ENCODE data around the gene MITF. TPM values are rescaled to one million over a fixed set of nuclear protein-coding genes. Genes with fewer than 3 reads are reported as not detected.

Gene MITF
- total RNA-seq, 1 experiment from 2014 or later, result 4.3 TPM

- H3K36me3 ChIP-seq (ENCODE audit: control insufficient read depth, insufficient read depth, low read length), result no peaks in the 10 kb centered on the region
- H3K4me3 Mint-ChIP-seq (ENCODE audit: unreplicated experiment), result no peak overlapping the region
- no peak for TF ChIP-seq CTCF (IDR thresholded peaks at IDR 0.05; ENCODE audit: insufficient read depth in 1 of 2, low read depth in 1 of 2, low read length in 1 of 2, severe bottlenecking in 1 of 2, unreplicated experiment in 1 of 2)
- H3K4me1 ChIP-seq, result no peaks in the 10 kb centered on the region
- DNase-seq, result no peak
- CTCF ChIA-PET, result no interaction called here
- no peak overlapping the region for H3K27ac Mint-ChIP-seq (ENCODE audit: unreplicated experiment)
- H3K4me3 ChIP-seq (ENCODE audit: low read depth, low read length), result no peak overlapping the region
- no peaks in the 10 kb centered on the region for H3K9me3 ChIP-seq
- no TSS peak for BruUV-seq (replicated peaks)
- no peaks in the 10 kb centered on the region for H3K9me3 Mint-ChIP-seq (ENCODE audit: unreplicated experiment)
- no peaks in the 10 kb centered on the region for H3K4me1 Mint-ChIP-seq (ENCODE audit: low read depth, unreplicated experiment)
- H3K27me3 Mint-ChIP-seq (ENCODE audit: insufficient read depth, unreplicated experiment), result peaks cover 2% of the 10 kb centered on the region
- intact Hi-C loops (cut with micrococcal nuclease; ENCODE audit: unreplicated experiment), result no loop called here
- POLR2A ChIA-PET, result no interaction called here
- no peaks in the 10 kb centered on the region for H3K27me3 ChIP-seq (replicated peaks; ENCODE audit: control insufficient read depth, insufficient read depth, low read length)
- H3K36me3 Mint-ChIP-seq (ENCODE audit: insufficient read depth, unreplicated experiment), result no peaks in the 10 kb centered on the region
Observed at GRCh38 chr3:69926385-69926784, 187.1 kb downstream of the MITF start.

GRCh38 chr3:69927571-69927970 is 188.3 kb downstream of the MITF start:
- no peak for TF ChIP-seq CTCF (IDR thresholded peaks at IDR 0.05; ENCODE audit: insufficient read depth in 1 of 2, low read depth in 1 of 2, low read length in 1 of 2, severe bottlenecking in 1 of 2, unreplicated experiment in 1 of 2)
- no peak overlapping the region for H3K4me3 Mint-ChIP-seq (ENCODE audit: unreplicated experiment)

GRCh38 chr3:69929019-69929418 is 189.8 kb downstream of the MITF start:
- Mint-ChIP-seq H3K4me3 (ENCODE audit: unreplicated experiment) (no peak overlapping the region), H3K4me1 (ENCODE audit: low read depth, unreplicated experiment) (no peaks in the 10 kb centered on the region), H3K9me3 (ENCODE audit: unreplicated experiment) (no peaks in the 10 kb centered on the region), H3K36me3 (ENCODE audit: insufficient read depth, unreplicated experiment) (no peaks in the 10 kb centered on the region), H3K27ac (ENCODE audit: unreplicated experiment) (no peak overlapping the region), H3K27me3 (ENCODE audit: insufficient read depth, unreplicated experiment) (peaks cover 2% of the 10 kb centered on the region)
- no peaks in the 10 kb centered on the region for H3K27me3 ChIP-seq (replicated peaks; ENCODE audit: control insufficient read depth, insufficient read depth, low read length)
- DNase-seq, result no peak
- ChIA-PET POLR2A (no interaction called here), CTCF (no interaction called here)
- intact Hi-C loops (cut with micrococcal nuclease; ENCODE audit: unreplicated experiment), result no loop called here
- no peak for TF ChIP-seq CTCF (IDR thresholded peaks at IDR 0.05; ENCODE audit: insufficient read depth in 1 of 2, low read depth in 1 of 2, low read length in 1 of 2, severe bottlenecking in 1 of 2, unreplicated experiment in 1 of 2)
- H3K9me3 ChIP-seq, result no peaks in the 10 kb centered on the region
- BruUV-seq (replicated peaks), result no TSS peak
- no peaks in the 10 kb centered on the region for H3K36me3 ChIP-seq (ENCODE audit: control insufficient read depth, insufficient read depth, low read length)
- H3K4me1 ChIP-seq, result no peaks in the 10 kb centered on the region
- H3K4me3 ChIP-seq (ENCODE audit: low read depth, low read length), result no peak overlapping the region

More at GRCh38 chr3:69927571-69927970, 188.3 kb downstream of the MITF start:
- Mint-ChIP-seq H3K27me3 (ENCODE audit: insufficient read depth, unreplicated experiment) (peaks cover 2% of the 10 kb centered on the region), H3K27ac (ENCODE audit: unreplicated experiment) (no peak overlapping the region), H3K4me1 (ENCODE audit: low read depth, unreplicated experiment) (no peaks in the 10 kb centered on the region), H3K36me3 (ENCODE audit: insufficient read depth, unreplicated experiment) (no peaks in the 10 kb centered on the region), H3K9me3 (ENCODE audit: unreplicated experiment) (no peaks in the 10 kb centered on the region)
- Histone ChIP-seq H3K4me3 (ENCODE audit: low read depth, low read length) (no peak overlapping the region), H3K27me3 (replicated peaks; ENCODE audit: control insufficient read depth, insufficient read depth, low read length) (no peaks in the 10 kb centered on the region), H3K36me3 (ENCODE audit: control insufficient read depth, insufficient read depth, low read length) (no peaks in the 10 kb centered on the region), H3K9me3 (no peaks in the 10 kb centered on the region), H3K4me1 (no peaks in the 10 kb centered on the region)
- intact Hi-C loops (cut with micrococcal nuclease; ENCODE audit: unreplicated experiment), result no loop called here
- POLR2A ChIA-PET, result no interaction called here
- CTCF ChIA-PET, result no interaction called here
- no TSS peak for BruUV-seq (replicated peaks)
- no peak for DNase-seq

Measured in Caco-2 (cell line).